ENCODE results near the gene IMMT. TPM values are rescaled to one million over a fixed set of nuclear protein-coding genes. Genes with fewer than 3 reads are reported as not detected.

Gene IMMT
- total and polyA plus RNA-seq, 2 experiments from 2014 or later: 71.0 to 96.7 TPM

DNA sequence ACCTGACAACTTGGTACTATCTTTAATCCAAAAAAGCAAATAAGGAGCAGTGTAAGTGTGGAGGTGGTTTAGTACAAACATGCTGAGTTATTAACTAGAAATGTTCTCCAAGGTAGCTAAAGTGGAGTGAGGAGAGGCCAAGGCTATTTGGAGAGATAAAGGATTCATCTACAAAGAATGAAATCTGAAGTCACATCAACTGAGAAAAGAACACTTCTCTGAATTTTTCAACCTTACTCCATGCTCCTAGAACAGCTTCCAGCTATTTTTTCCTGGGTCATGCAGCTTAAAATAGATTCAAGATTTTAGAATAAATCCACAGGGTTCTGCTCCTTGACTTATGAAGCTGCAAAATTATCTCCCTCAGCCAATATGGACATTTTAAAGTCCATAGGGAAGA, 18.7 kb downstream of the IMMT start:
- Histone ChIP-seq H3K27ac (ENCODE audit: low read depth) (no peak overlapping the region), H3K9me2 (ENCODE audit: insufficient read depth) (no peaks in the 10 kb centered on the region), H3K4me1 (ENCODE audit: insufficient read depth) (no peaks in the 10 kb centered on the region), H3K4me2 (no peak overlapping the region), H2AFZ (no peak overlapping the region), H3F3A (replicated peaks; ENCODE audit: low read depth) (no peaks in the 10 kb centered on the region), H3K79me2 (replicated peaks; ENCODE audit: insufficient read depth) (peaks cover 40% of the 10 kb centered on the region), H3K27me3 (ENCODE audit: insufficient read depth) (no peaks in the 10 kb centered on the region), H3K4me3 (no peak overlapping the region), H3K36me3 (ENCODE audit: insufficient read depth) (peaks cover 35% of the 10 kb centered on the region), H4K20me1 (replicated peaks; ENCODE audit: insufficient read depth) (peaks cover 14% of the 10 kb centered on the region; the same call in 1 of the 2 replicates)
- Mint-ChIP-seq H3K27me3 (ENCODE audit: insufficient read depth, low read depth, poor library complexity) (no peaks in the 10 kb centered on the region), H3K4me1 (no peaks in the 10 kb centered on the region), H3K4me3 (no peak overlapping the region), H3K36me3 (ENCODE audit: low read depth) (peaks cover 48% of the 10 kb centered on the region), H3K9me3 (no peaks in the 10 kb centered on the region), H3K27ac (no peak overlapping the region)
- no peak for TF ChIP-seq EZH2 (IDR thresholded peaks at IDR 0.05; ENCODE audit: low read depth, unreplicated experiment)
- TF ChIP-seq NANOG (IDR thresholded peaks at IDR 0.05; ENCODE audit: borderline replicate concordance): no peak
- no peak for TF ChIP-seq ZNF331 (CRISPR knock-in tag; IDR thresholded peaks at IDR 0.05; ENCODE audit: low read depth)
- TF ChIP-seq, protein P1, sequence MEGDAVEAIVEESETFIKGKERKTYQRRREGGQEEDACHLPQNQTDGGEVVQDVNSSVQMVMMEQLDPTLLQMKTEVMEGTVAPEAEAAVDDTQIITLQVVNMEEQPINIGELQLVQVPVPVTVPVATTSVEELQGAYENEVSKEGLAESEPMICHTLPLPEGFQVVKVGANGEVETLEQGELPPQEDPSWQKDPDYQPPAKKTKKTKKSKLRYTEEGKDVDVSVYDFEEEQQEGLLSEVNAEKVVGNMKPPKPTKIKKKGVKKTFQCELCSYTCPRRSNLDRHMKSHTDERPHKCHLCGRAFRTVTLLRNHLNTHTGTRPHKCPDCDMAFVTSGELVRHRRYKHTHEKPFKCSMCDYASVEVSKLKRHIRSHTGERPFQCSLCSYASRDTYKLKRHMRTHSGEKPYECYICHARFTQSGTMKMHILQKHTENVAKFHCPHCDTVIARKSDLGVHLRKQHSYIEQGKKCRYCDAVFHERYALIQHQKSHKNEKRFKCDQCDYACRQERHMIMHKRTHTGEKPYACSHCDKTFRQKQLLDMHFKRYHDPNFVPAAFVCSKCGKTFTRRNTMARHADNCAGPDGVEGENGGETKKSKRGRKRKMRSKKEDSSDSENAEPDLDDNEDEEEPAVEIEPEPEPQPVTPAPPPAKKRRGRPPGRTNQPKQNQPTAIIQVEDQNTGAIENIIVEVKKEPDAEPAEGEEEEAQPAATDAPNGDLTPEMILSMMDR (conservative IDR thresholded peaks at IDR 0.05; ENCODE audit: low read depth in 2 of 2): no peak
- no peak for TF ChIP-seq ZNF114 (CRISPR knock-in tag; IDR thresholded peaks at IDR 0.05)
- TF ChIP-seq, protein P2, sequence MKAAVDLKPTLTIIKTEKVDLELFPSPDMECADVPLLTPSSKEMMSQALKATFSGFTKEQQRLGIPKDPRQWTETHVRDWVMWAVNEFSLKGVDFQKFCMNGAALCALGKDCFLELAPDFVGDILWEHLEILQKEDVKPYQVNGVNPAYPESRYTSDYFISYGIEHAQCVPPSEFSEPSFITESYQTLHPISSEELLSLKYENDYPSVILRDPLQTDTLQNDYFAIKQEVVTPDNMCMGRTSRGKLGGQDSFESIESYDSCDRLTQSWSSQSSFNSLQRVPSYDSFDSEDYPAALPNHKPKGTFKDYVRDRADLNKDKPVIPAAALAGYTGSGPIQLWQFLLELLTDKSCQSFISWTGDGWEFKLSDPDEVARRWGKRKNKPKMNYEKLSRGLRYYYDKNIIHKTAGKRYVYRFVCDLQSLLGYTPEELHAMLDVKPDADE (IDR thresholded peaks at IDR 0.05): no peak
- TF ChIP-seq, protein P3, sequence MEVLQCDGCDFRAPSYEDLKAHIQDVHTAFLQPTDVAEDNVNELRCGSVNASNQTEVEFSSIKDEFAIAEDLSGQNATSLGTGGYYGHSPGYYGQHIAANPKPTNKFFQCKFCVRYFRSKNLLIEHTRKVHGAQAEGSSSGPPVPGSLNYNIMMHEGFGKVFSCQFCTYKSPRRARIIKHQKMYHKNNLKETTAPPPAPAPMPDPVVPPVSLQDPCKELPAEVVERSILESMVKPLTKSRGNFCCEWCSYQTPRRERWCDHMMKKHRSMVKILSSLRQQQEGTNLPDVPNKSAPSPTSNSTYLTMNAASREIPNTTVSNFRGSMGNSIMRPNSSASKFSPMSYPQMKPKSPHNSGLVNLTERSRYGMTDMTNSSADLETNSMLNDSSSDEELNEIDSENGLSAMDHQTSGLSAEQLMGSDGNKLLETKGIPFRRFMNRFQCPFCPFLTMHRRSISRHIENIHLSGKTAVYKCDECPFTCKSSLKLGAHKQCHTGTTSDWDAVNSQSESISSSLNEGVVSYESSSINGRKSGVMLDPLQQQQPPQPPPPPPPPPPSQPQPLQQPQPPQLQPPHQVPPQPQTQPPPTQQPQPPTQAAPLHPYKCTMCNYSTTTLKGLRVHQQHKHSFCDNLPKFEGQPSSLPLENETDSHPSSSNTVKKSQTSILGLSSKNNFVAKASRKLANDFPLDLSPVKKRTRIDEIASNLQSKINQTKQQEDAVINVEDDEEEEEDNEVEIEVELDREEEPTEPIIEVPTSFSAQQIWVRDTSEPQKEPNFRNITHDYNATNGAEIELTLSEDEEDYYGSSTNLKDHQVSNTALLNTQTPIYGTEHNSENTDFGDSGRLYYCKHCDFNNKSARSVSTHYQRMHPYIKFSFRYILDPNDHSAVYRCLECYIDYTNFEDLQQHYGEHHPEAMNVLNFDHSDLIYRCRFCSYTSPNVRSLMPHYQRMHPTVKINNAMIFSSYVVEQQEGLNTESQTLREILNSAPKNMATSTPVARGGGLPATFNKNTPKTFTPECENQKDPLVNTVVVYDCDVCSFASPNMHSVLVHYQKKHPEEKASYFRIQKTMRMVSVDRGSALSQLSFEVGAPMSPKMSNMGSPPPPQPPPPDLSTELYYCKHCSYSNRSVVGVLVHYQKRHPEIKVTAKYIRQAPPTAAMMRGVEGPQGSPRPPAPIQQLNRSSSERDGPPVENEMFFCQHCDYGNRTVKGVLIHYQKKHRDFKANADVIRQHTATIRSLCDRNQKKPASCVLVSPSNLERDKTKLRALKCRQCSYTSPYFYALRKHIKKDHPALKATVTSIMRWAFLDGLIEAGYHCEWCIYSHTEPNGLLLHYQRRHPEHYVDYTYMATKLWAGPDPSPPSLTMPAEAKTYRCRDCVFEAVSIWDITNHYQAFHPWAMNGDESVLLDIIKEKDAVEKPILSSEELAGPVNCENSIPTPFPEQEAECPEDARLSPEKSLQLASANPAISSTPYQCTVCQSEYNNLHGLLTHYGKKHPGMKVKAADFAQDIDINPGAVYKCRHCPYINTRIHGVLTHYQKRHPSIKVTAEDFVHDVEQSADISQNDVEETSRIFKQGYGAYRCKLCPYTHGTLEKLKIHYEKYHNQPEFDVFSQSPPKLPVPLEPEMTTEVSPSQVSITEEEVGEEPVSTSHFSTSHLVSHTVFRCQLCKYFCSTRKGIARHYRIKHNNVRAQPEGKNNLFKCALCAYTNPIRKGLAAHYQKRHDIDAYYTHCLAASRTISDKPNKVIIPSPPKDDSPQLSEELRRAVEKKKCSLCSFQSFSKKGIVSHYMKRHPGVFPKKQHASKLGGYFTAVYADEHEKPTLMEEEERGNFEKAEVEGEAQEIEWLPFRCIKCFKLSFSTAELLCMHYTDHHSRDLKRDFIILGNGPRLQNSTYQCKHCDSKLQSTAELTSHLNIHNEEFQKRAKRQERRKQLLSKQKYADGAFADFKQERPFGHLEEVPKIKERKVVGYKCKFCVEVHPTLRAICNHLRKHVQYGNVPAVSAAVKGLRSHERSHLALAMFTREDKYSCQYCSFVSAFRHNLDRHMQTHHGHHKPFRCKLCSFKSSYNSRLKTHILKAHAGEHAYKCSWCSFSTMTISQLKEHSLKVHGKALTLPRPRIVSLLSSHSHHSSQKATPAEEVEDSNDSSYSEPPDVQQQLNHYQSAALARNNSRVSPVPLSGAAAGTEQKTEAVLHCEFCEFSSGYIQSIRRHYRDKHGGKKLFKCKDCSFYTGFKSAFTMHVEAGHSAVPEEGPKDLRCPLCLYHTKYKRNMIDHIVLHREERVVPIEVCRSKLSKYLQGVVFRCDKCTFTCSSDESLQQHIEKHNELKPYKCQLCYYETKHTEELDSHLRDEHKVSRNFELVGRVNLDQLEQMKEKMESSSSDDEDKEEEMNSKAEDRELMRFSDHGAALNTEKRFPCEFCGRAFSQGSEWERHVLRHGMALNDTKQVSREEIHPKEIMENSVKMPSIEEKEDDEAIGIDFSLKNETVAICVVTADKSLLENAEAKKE (CRISPR knock-in tag; IDR thresholded peaks at IDR 0.05): no peak
- TF ChIP-seq EZH2phosphoT487 (IDR thresholded peaks at IDR 0.05; ENCODE audit: unreplicated experiment): no peak
- no peak for ATAC-seq
- no peak for DNase-seq (ENCODE audit: low spot score)
